NCI-H146 (cell line): ENCODE results near the gene ZNF793.

Experiments used
- DNase-seq: peaks from one replicate; lab custom pipeline; 2025; lab: John Stamatoyannopoulos, UW

ZNF793 gene

DNA sequence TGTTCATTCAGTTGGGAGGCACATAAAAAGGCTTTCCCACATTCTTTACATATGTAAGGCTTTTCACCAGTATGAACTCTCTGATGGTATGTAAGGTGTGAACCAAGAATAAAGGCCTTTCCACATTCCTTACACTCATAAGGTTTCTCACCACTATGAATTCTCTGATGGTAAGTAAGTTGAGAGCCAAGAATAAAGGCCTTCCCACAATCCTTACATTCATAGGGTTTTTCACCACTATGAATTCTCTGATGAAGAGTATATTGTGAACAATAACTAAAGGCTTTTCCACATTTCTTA is 58.6 kb downstream of the ZNF793 start:
- DNase-seq: no peak

- no peak for DNase-seq
These were observed 65.5 kb downstream of the ZNF793 start for GRCh38 chr19:37572203-37572602.

- no peak for DNase-seq
These were observed 76.6 kb downstream of the ZNF793 start for GRCh38 chr19:37583340-37583739.
